Colonic mucosa (tissue), 4 donors: ENCODE results near the gene AURKB. TPM values are rescaled to one million over a fixed set of nuclear protein-coding genes. Genes with fewer than 3 reads are reported as not detected.

Experiments used
- DNase-seq: peaks from one replicate; pipeline ENCODE4 v3.0.0-alpha.2; 2020
- H3K27ac ChIP-seq: fragments of 200-600 bp; one replicate; pipeline ENCODE4 v1.8.0; 2021
- H3K27me3 ChIP-seq: fragments of 200-600 bp; one replicate; pipeline ENCODE4 v1.8.0; 2021
- H3K36me3 ChIP-seq: fragments of 200-600 bp; one replicate; pipeline ENCODE4 v1.8.0; 2021
- H3K4me1 ChIP-seq: fragments of 200-600 bp; one replicate; pipeline ENCODE4 v1.8.0; 2021; ENCODE audit warnings: mild to moderate bottlenecking
- H3K4me3 ChIP-seq: fragments of 200-600 bp; one replicate; pipeline ENCODE4 v1.8.0; 2021
- H3K9ac ChIP-seq, 2 donors: one replicate each; pipeline ENCODE4 v1.7.0; 2013; ENCODE audit warnings: control low read depth in 2 of 2, low read depth in 2 of 2, low read length in 2 of 2
- H3K9me3 ChIP-seq: fragments of 200-600 bp; one replicate; pipeline ENCODE4 v1.8.0; 2021
- CTCF ChIP-seq: fragments of 200-600 bp; IDR thresholded peaks from one replicate; pipeline ENCODE4 v1.8.0; 2022; ENCODE audit warnings: antibody characterized with exemption, mild to moderate bottlenecking
- intact Hi-C: fragments of 100-400 bp; cut with DNase I; formaldehyde crosslinking; loops from one replicate; pipeline ENCODE4 v1.14.1; 2022
- total RNA-seq, 2 donors: library from RNA; stranded (reverse); fragmentation: NEBNext Ultra II Directional in 1 of 2; extraction: Animal tissue kit (Norgen Biotek cat#: 25700) in 1 of 2; gene quantifications; one replicate each; pipeline ENCODE4 v1.2.1, GENCODE V29; 2021
- donor health status: healthy.
- donor health status: DM: no; HTN: no; CAD: no.
- donor health status: DM: no; HTN: no; CAD: no.

Gene AURKB
- total RNA-seq, 2 donors from 2014 or later = 18.6 to 86.4 TPM

DNA sequence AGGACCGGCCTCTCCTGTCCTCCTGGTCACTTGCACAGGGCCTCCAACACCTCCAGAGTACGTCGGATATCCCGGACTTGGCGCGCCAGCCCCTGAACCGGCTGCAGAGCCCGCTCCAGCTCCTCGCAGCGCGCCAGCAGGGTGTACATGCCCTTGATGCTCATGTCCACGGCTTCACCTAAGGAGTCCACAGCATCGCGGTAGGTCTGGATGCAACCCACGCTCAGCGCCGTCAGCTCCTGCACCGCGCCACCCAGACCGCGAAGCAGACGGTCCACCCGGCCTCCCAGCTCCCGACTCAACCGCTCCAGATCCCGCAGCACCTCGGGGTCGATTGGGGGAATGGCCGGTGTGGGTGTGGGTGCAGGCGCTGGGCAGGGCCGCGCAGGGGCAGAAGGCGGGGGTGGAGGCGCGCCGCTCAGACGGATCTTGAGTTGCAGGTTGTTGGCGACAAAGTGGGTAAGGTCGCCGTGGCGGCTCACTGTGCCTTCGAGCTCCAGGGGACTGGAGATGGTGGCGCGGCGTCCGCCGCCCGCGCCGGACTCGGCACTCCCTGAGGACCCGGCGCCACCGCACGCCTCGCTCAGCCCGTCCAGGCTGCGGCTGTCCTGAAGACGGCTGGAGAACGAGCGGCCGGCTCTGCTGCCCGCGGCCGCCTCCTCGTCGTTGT is 21.2 kb downstream of the AURKB start:
- Histone ChIP-seq H3K27ac (peak overlapping the region; percentile 96), H3K4me1 (no peaks in the 10 kb centered on the region), H3K9ac (peak overlapping the region; percentile 93 to 94), H3K27me3 (no peaks in the 10 kb centered on the region), H3K4me3 (peak overlapping the region; percentile 90), H3K36me3 (no peaks in the 10 kb centered on the region), H3K9me3 (no peaks in the 10 kb centered on the region)
- peak; percentile 55 for DNase-seq
- no peak for TF ChIP-seq CTCF
- intact Hi-C loops = no loop called here

- H3K4me1 ChIP-seq = no peaks in the 10 kb centered on the region
Measured at GRCh38 chr17:8188263-8188839, 22.0 kb downstream of the AURKB start.

GRCh38 chr17:8187517-8188262 is 22.7 kb downstream of the AURKB start:
- H3K4me1 ChIP-seq = no peaks in the 10 kb centered on the region

More at GRCh38 chr17:8188263-8188839, 22.0 kb downstream of the AURKB start:
- Histone ChIP-seq H3K36me3 (no peaks in the 10 kb centered on the region), H3K27ac (peak overlapping the region; percentile 96), H3K9ac (peak overlapping the region; percentile 93 to 94), H3K9me3 (no peaks in the 10 kb centered on the region), H3K4me3 (peak overlapping the region; percentile 90), H3K27me3 (no peaks in the 10 kb centered on the region)
- no peak for TF ChIP-seq CTCF
- intact Hi-C loops = no loop called here
- no peak for DNase-seq

DNA sequence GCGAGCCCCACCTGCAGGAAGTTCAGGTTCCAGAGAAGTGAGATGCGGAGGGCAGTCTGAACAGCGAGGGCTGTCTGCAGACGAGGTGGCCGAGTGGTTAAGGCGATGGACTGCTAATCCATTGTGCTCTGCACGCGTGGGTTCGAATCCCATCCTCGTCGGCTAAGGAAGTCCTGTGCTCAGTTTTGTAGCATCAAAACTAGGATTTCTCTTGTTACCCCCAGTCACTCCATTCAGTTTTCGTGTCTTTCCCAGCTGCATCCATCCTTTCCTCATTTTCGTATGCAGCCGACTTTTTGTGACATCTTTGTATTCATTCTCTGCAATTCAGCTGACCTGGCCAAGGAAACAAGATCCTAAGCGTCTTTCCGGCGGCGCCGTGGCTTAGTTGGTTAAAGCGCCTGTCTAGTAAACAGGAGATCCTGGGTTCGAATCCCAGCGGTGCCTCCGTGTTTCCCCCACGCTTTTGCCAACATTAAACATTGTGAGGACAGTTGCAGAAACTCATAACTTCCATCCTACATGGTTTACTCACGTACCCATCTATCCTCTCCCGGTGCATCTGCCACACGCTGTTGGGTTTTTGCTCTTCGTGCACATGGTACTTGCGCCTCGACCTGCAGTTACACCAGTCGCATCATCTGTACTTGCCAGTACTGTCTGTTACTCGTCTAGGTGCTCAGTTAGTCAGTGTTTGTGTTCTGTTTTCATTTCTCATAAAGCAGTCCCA is 23.4 kb downstream of the AURKB start:
- Histone ChIP-seq H3K9me3 (no peaks in the 10 kb centered on the region), H3K36me3 (no peaks in the 10 kb centered on the region), H3K4me3 (peak overlapping the region; percentile 75), H3K4me1 (no peaks in the 10 kb centered on the region), H3K27ac (peak overlapping the region; percentile 96), H3K27me3 (no peaks in the 10 kb centered on the region), H3K9ac (peak overlapping the region; percentile 72 to 94)
- TF ChIP-seq CTCF = no peak
- intact Hi-C loops = loop anchor here (2.0 kb wide), 2 partner anchors 36 to 66 kb away; no protein-coding TSS in a partner anchor
- DNase-seq = peak; percentile 94

More at GRCh38 chr17:8187517-8188262, 22.7 kb downstream of the AURKB start:
- no peak for TF ChIP-seq CTCF
- Histone ChIP-seq H3K9ac (peak overlapping the region; percentile 93 to 94), H3K4me3 (peak overlapping the region; percentile 75), H3K36me3 (no peaks in the 10 kb centered on the region), H3K27me3 (no peaks in the 10 kb centered on the region), H3K27ac (peak overlapping the region; percentile 96), H3K9me3 (no peaks in the 10 kb centered on the region)
- intact Hi-C loops = loop anchor here (2.0 kb wide), 2 partner anchors 35 to 67 kb away; no protein-coding TSS in a partner anchor
- peak; percentile 96 for DNase-seq

GRCh38 chr17:8186446-8186786 is 24.0 kb downstream of the AURKB start:
- TF ChIP-seq CTCF = no peak
- Histone ChIP-seq H3K9me3 (no peaks in the 10 kb centered on the region), H3K4me3 (peak overlapping the region; percentile 75), H3K27ac (peak overlapping the region; percentile 96), H3K27me3 (no peaks in the 10 kb centered on the region), H3K9ac (peak overlapping the region; percentile 72 to 94), H3K36me3 (no peaks in the 10 kb centered on the region), H3K4me1 (no peaks in the 10 kb centered on the region)
- intact Hi-C loops = loop anchor here (2.0 kb wide), 2 partner anchors 36 to 66 kb away; no protein-coding TSS in a partner anchor
- no peak for DNase-seq
